Stomach (tissue), 4 donors: ENCODE results near the gene RNLS.

Source experiments
- POLR2AphosphoS5 ChIP-seq, 3 donors: sonication (generic); formaldehyde crosslinking; IDR thresholded peaks; one replicate each; pipeline ENCODE4 v1.6.1; 2016; ENCODE audit warnings: antibody characterized with exemption in 3 of 3
- TF ChIP-seq, protein P1 (sequence below), 7 experiments: fragments of 450-650 bp in 4 of 7; fragments of 200-600 bp in 3 of 7; sonication (generic) in 3 of 7; IDR thresholded peaks; one replicate each; pipeline ENCODE4 v1.5.1; 2016 to 2019; ENCODE audit warnings: antibody characterized with exemption in 7 of 7, control low read depth in 2 of 7, mild to moderate bottlenecking in 1 of 7

DNA sequence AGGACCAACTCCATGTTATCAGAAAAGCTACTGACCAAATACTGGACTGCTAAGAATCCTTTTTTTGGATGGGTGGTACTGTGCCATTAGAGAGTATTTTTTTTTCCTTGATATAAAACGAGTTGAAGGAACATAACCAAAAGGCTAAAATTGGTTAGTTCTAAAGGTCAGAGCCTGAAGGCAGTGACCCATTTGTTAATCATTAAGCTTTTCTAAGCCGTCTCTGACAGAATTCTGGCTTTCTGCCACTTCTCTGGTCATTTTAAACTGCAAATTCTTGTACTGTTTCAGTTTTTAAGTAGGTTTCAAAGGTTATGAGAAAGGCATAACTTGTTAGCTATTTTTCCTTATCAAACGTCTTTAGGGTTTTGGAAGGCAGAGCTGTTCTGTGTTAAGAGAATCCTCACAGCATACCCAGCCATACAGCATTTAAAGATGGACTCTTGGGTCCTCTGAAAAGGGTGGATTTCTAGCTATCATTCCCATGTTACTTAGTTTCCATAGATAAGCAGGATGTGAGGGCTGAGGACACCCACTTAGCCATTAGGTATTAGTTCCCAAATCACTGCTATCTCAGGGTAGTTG lies 196.8 kb downstream of the RNLS start:
- TF ChIP-seq, protein P1, sequence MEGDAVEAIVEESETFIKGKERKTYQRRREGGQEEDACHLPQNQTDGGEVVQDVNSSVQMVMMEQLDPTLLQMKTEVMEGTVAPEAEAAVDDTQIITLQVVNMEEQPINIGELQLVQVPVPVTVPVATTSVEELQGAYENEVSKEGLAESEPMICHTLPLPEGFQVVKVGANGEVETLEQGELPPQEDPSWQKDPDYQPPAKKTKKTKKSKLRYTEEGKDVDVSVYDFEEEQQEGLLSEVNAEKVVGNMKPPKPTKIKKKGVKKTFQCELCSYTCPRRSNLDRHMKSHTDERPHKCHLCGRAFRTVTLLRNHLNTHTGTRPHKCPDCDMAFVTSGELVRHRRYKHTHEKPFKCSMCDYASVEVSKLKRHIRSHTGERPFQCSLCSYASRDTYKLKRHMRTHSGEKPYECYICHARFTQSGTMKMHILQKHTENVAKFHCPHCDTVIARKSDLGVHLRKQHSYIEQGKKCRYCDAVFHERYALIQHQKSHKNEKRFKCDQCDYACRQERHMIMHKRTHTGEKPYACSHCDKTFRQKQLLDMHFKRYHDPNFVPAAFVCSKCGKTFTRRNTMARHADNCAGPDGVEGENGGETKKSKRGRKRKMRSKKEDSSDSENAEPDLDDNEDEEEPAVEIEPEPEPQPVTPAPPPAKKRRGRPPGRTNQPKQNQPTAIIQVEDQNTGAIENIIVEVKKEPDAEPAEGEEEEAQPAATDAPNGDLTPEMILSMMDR (IDR thresholded peaks at IDR 0.05), result no peak
- TF ChIP-seq POLR2AphosphoS5 (IDR thresholded peaks at IDR 0.05), result no peak
